Measurements from ENCODE around the gene IL13RA1. TPM values are rescaled to one million over a fixed set of nuclear protein-coding genes. Genes with fewer than 3 reads are reported as not detected.

IL13RA1 gene
- 17.8 and 19.2 TPM in 2 replicates for total RNA-seq
- polyA plus RNA-seq: 21.5 and 23.6 TPM in 2 replicates

DNA sequence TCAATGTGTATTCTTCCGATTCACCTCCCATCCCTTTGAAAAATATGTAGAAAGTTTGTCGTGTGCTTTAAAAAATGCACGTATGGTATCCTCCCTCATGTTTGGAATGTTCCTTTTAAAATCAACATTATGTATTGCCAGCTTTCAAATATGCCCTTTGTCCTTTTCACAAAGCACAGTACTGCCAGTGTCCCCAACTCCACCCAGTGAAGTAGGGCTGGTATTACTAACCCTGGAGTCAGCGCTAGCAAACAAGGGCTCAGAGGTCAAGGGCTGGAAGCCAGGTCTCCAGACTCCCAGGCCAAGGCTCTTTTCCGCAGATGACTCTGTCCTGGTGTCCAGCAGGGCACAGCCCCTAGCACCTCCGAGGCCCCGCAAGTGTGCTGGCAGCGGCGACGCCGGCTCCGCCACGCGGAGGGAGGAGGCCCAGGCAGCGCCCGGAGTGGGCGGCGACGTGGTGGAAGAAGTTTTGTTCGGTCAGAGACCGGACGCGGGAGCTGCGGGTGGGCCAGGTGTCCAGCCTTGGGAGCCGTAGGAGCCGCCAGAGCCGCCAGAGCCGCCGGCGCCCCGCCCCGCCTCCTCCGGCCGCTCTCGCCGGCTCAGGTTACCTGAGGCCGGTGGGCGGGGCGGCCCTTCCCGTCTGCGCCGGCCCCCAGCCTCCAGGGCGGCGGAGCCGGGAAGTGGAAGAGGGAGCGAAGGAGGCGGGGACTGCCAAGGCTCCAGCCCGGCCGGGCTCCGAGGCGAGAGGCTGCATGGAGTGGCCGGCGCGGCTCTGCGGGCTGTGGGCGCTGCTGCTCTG lies at the start of gene IL13RA1:
Gene IL13RA1 (plus strand): TSS at position 720 of the 799 bp plus-strand sequence. CDS start 33 bp downstream, at position 753.
- H3K36me3 ChIP-seq: no peaks in the 10 kb centered on the region
- TF ChIP-seq, protein P1, sequence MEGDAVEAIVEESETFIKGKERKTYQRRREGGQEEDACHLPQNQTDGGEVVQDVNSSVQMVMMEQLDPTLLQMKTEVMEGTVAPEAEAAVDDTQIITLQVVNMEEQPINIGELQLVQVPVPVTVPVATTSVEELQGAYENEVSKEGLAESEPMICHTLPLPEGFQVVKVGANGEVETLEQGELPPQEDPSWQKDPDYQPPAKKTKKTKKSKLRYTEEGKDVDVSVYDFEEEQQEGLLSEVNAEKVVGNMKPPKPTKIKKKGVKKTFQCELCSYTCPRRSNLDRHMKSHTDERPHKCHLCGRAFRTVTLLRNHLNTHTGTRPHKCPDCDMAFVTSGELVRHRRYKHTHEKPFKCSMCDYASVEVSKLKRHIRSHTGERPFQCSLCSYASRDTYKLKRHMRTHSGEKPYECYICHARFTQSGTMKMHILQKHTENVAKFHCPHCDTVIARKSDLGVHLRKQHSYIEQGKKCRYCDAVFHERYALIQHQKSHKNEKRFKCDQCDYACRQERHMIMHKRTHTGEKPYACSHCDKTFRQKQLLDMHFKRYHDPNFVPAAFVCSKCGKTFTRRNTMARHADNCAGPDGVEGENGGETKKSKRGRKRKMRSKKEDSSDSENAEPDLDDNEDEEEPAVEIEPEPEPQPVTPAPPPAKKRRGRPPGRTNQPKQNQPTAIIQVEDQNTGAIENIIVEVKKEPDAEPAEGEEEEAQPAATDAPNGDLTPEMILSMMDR (IDR thresholded peaks at IDR 0.05; ENCODE audit: low read depth, low read length): no peak
- peak within 1 kb of the TSS; percentile 90 for H3K27ac ChIP-seq
- H3K9me3 ChIP-seq (ENCODE audit: low read depth): no peaks in the 10 kb centered on the region
- peak; percentile 90 to 92 for DNase-seq (ENCODE audit: low read depth in 1 of 2, low spot score in 1 of 2)
- no peaks in the 10 kb centered on the region for H3K27me3 ChIP-seq
- peak within 1 kb of the TSS; percentile 80 for H3K4me3 ChIP-seq
- H3K4me1 ChIP-seq (ENCODE audit: low read depth): no peaks in the 10 kb centered on the region

DNA sequence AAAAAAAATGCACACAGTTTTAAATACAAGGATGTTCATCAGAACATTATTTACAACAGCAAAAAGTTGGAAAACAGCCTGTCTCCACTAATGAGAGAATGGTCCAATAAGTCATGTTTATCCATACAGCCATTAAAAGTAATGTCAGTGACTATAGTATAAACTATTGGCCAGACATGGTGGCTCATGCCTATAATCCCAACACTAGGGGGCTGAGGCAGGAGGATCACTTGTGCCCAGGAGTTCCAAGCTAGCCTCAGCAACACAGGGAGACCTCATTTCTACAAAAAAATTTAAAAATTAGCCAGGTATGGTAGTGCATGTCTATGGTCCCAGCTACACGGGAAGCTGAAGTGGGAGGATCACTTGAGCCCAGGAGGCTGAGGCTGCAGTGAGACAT lies 48.1 kb upstream of the IL13RA1 start:
- DNase-seq (ENCODE audit: low read depth in 1 of 2, low spot score in 1 of 2): no peak
- Histone ChIP-seq H3K9me3 (ENCODE audit: low read depth) (no peaks in the 10 kb centered on the region), H3K27me3 (no peaks in the 10 kb centered on the region), H3K36me3 (no peaks in the 10 kb centered on the region), H3K27ac (no peak overlapping the region), H3K4me3 (no peak overlapping the region), H3K4me1 (ENCODE audit: low read depth) (no peaks in the 10 kb centered on the region)
- TF ChIP-seq, protein P1 (IDR thresholded peaks at IDR 0.05; ENCODE audit: low read depth, low read length): no peak

DNA sequence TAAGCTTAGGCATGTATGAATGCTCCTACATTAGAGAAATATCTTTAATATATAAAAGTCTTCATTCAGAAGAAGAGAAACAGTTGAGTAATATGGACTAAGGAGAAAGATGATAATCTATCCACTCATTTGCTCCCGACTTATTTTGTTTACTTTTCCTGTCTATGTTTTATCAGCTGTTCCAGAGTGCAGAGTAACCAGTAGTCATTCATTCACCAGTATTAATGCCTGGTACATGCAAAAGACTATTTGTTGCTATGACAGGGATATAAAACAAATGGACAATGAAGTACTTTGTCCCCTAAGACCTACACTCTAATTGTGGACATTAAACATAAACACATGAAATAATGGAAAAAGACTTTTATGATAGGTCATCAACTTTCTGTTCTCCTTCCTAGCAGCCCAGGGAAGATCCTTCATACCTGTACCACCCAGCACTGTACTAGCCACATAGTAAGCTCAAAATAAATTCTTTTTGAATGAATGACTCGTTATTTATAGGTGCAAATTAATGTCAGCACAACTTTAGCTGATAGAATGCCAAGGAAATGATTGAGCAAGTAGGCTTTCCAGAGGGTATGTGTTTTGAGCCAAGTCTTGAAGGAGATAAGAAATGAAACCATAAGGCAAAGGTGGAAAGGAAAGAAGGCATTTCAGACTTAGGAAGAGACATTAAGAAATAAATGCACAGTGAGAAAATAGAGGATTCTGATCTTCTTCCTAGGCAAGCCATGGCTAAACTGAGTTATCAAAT lies 45.0 kb upstream of the IL13RA1 start:
- Histone ChIP-seq H3K4me3 (no peak overlapping the region), H3K27ac (no peak overlapping the region), H3K27me3 (no peaks in the 10 kb centered on the region), H3K9me3 (ENCODE audit: low read depth) (no peaks in the 10 kb centered on the region), H3K4me1 (ENCODE audit: low read depth) (no peaks in the 10 kb centered on the region), H3K36me3 (no peaks in the 10 kb centered on the region)
- TF ChIP-seq, protein P1 (IDR thresholded peaks at IDR 0.05; ENCODE audit: low read depth, low read length): no peak
- DNase-seq (ENCODE audit: low read depth in 1 of 2, low spot score in 1 of 2): peak in 1 of 2 donors; percentile 24

DNA sequence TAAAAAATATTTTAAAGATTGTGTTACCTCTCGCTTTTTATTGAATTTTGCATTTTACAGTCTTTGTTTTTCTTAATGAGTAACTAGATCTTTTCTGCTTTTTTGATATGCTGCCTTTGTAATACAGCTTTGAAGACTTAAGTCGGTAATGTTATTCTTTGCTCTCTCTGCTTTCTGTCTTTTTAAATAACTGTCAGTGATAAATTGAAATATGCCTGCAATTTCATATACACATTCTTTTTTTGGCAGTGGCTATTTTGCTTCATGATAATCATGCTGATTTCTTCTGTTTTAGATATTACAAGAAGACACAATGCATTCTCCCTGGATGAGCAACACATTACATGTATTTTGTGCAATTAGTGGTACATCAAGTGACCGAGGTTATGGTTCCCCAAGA lies 42.0 kb upstream of the IL13RA1 start:
- TF ChIP-seq, protein P1 (IDR thresholded peaks at IDR 0.05; ENCODE audit: low read depth, low read length): no peak
- Histone ChIP-seq H3K27ac (no peak overlapping the region), H3K36me3 (no peaks in the 10 kb centered on the region), H3K9me3 (ENCODE audit: low read depth) (no peaks in the 10 kb centered on the region), H3K27me3 (no peaks in the 10 kb centered on the region), H3K4me3 (no peak overlapping the region), H3K4me1 (ENCODE audit: low read depth) (no peaks in the 10 kb centered on the region)
- DNase-seq (ENCODE audit: low read depth in 1 of 2, low spot score in 1 of 2): no peak

DNA sequence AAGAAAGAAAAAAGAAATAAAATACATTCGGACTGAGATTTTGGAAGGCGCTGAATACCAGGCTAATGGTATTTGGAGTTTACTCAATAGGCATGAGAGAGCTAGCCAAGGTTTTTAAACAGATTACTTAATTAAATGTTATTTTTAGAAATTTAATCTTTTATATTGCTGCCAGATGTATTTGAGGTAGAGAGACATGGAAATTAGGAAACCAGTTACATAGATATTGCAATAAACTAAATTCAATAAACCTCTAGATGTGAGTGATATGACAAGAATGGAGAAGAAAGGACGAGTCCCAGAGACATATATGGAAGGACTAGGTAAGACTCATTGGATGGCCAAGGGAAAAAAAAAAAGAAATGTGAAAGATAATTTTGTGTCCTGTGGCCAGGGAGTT lies 38.5 kb upstream of the IL13RA1 start:
- TF ChIP-seq, protein P1 (IDR thresholded peaks at IDR 0.05; ENCODE audit: low read depth, low read length): no peak

More for the DNA sequence above, 38.5 kb upstream of the IL13RA1 start:
- no peaks in the 10 kb centered on the region for H3K36me3 ChIP-seq
- H3K4me1 ChIP-seq (ENCODE audit: low read depth): no peaks in the 10 kb centered on the region
- no peak for DNase-seq (ENCODE audit: low read depth in 1 of 2, low spot score in 1 of 2)
- H3K27ac ChIP-seq: no peak overlapping the region
- H3K4me3 ChIP-seq: no peak overlapping the region
- H3K27me3 ChIP-seq: no peaks in the 10 kb centered on the region
- no peaks in the 10 kb centered on the region for H3K9me3 ChIP-seq (ENCODE audit: low read depth)
